Caco-2 (cell line): Measurements from ENCODE around the gene RSPH1. TPM values are rescaled to one million over a fixed set of nuclear protein-coding genes. Genes with fewer than 3 reads are reported as not detected.
A peak's percentile ranks its signal among the peaks of the same experiment; 100 is the strongest.

Experiments
- BruUV-seq: library from RNA; stranded (reverse); fragments of 400-500 nt; replicated peaks from 2 replicates; lab custom pipeline; 2021; lab: Mats Ljungman, UMichigan
- CTCF ChIA-PET: fragments of 300-600 bp; sonication (Branson Sonifier 250); formaldehyde crosslinking; loops from one replicate; lab custom pipeline; 2022; ENCODE audit warnings: antibody characterized with exemption; lab: Charles Lee
- POLR2A ChIA-PET: fragments of 300-600 bp; sonication (Branson Sonifier 250); formaldehyde crosslinking; loops from one replicate; lab custom pipeline; 2022; ENCODE audit warnings: antibody characterized with exemption; lab: Charles Lee
- DNase-seq, 2 experiments: peaks; one replicate each; pipeline versions ENCODE4 v3.0.0 to v3.0.0-alpha.2; 2020 to 2022
- H3K27me3 ChIP-seq: replicated peaks from 2 replicates; pipeline ENCODE4 v1.6.0; 2011; ENCODE audit warnings: low read length; ENCODE audit not compliant: control insufficient read depth, insufficient read depth
- H3K36me3 ChIP-seq: 2 replicates; pipeline ENCODE4 v1.5.1; 2011; ENCODE audit warnings: low read length; ENCODE audit not compliant: control insufficient read depth, insufficient read depth
- H3K4me1 ChIP-seq: fragments of 250-450 bp; sonication (Bioruptor Pico); 2 replicates; pipeline ENCODE4 v1.5.1; 2020; ENCODE audit warnings: mild to moderate bottlenecking
- H3K4me3 ChIP-seq: 2 replicates; pipeline ENCODE4 v1.5.1; 2011; ENCODE audit warnings: low read depth, mild to moderate bottlenecking, control low read depth, low read length
- H3K9me3 ChIP-seq: fragments of 250-450 bp; sonication (Bioruptor Pico); 2 replicates; pipeline ENCODE4 v1.5.1; 2020; ENCODE audit warnings: mild to moderate bottlenecking, moderate library complexity
- H3K27ac Mint-ChIP-seq: one replicate; pipeline ENCODE4 v1.8.0; 2022; ENCODE audit warnings: mixed read lengths; ENCODE audit not compliant: unreplicated experiment
- H3K27me3 Mint-ChIP-seq: one replicate; pipeline ENCODE4 v1.8.0; 2022; ENCODE audit warnings: mixed read lengths; ENCODE audit not compliant: insufficient read depth, unreplicated experiment
- H3K36me3 Mint-ChIP-seq: one replicate; pipeline ENCODE4 v1.8.0; 2022; ENCODE audit warnings: mild to moderate bottlenecking, mixed read lengths; ENCODE audit not compliant: insufficient read depth, unreplicated experiment
- H3K4me1 Mint-ChIP-seq: one replicate; pipeline ENCODE4 v1.8.0; 2022; ENCODE audit warnings: low read depth, mixed read lengths; ENCODE audit not compliant: unreplicated experiment
- H3K4me3 Mint-ChIP-seq: one replicate; pipeline ENCODE4 v1.8.0; 2022; ENCODE audit warnings: mild to moderate bottlenecking, moderate library complexity, mixed read lengths; ENCODE audit not compliant: unreplicated experiment
- H3K9me3 Mint-ChIP-seq: one replicate; pipeline ENCODE4 v1.8.0; 2022; ENCODE audit warnings: mixed read lengths; ENCODE audit not compliant: unreplicated experiment
- intact Hi-C: fragments of 100-400 bp; cut with micrococcal nuclease; formaldehyde crosslinking; loops from one replicate; pipeline ENCODE4 v1.10.0; 2022; ENCODE audit not compliant: unreplicated experiment
- total RNA-seq: library from RNA; stranded (reverse); gene quantifications from 2 replicates; pipeline ENCODE4 v1.2.3, GENCODE V29; 2022
- TF ChIP-seq, protein P1 (sequence below), 2 experiments: fragments of 200-600 bp in 1 of 2; IDR thresholded peaks; 1 replicate in 1 of 2; 2 replicates in 1 of 2; pipeline versions ENCODE4 v1.5.1 to v1.8.0; 2011 to 2022; ENCODE audit warnings: antibody characterized with exemption in 1 of 2, control low read depth in 1 of 2, inconsistent platforms in 1 of 2, low read depth in 1 of 2, low read length in 1 of 2, mild to moderate bottlenecking in 1 of 2, moderate library complexity in 1 of 2; ENCODE audit not compliant: insufficient read depth in 1 of 2, severe bottlenecking in 1 of 2, unreplicated experiment in 1 of 2

RSPH1 gene
- total RNA-seq, 1 experiment from 2014 or later: 0.23 TPM

DNA sequence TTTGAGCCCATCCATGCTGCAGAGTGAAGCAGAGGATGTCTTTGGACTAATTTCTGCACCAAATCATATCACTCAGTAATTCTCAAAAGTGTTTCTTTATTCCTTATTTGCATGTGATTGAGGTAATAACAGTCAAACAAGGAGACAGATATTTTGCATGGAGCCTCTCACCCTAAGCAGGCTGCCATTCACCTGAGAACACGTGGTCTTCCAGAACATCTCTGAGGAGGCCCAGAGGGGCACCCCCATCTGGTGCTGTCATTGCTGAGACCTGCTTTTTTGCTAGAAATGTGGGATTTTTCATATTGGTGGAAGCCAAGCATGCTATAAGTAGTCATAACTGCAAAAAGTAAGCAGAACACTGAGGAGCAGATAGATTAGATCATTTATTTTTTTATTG is 25.4 kb upstream of the RSPH1 start:
- H3K4me3 Mint-ChIP-seq: no peak overlapping the region
- no peaks in the 10 kb centered on the region for H3K27me3 Mint-ChIP-seq
- no peaks in the 10 kb centered on the region for H3K9me3 Mint-ChIP-seq
- H3K27ac Mint-ChIP-seq: no peak overlapping the region
- H3K4me1 Mint-ChIP-seq: peaks cover 6% of the 10 kb centered on the region
- no peaks in the 10 kb centered on the region for H3K27me3 ChIP-seq
- peaks cover 5% of the 10 kb centered on the region for H3K36me3 Mint-ChIP-seq
- peaks cover 6% of the 10 kb centered on the region for H3K4me1 ChIP-seq
- intact Hi-C loops: no loop called here
- no peaks in the 10 kb centered on the region for H3K9me3 ChIP-seq
- BruUV-seq: no TSS peak
- no peak for DNase-seq
- ChIA-PET POLR2A (interaction anchor here (0.6 kb wide), 1 partner anchor 18 kb away, joined by 3 read pairs; no protein-coding TSS in a partner anchor), CTCF (no interaction called here)
- H3K36me3 ChIP-seq: no peaks in the 10 kb centered on the region
- H3K4me3 ChIP-seq: no peak overlapping the region
- TF ChIP-seq, protein P1, sequence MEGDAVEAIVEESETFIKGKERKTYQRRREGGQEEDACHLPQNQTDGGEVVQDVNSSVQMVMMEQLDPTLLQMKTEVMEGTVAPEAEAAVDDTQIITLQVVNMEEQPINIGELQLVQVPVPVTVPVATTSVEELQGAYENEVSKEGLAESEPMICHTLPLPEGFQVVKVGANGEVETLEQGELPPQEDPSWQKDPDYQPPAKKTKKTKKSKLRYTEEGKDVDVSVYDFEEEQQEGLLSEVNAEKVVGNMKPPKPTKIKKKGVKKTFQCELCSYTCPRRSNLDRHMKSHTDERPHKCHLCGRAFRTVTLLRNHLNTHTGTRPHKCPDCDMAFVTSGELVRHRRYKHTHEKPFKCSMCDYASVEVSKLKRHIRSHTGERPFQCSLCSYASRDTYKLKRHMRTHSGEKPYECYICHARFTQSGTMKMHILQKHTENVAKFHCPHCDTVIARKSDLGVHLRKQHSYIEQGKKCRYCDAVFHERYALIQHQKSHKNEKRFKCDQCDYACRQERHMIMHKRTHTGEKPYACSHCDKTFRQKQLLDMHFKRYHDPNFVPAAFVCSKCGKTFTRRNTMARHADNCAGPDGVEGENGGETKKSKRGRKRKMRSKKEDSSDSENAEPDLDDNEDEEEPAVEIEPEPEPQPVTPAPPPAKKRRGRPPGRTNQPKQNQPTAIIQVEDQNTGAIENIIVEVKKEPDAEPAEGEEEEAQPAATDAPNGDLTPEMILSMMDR (IDR thresholded peaks at IDR 0.05; ENCODE audit: insufficient read depth in 1 of 2, low read depth in 1 of 2, low read length in 1 of 2, severe bottlenecking in 1 of 2, unreplicated experiment in 1 of 2): no peak

DNA sequence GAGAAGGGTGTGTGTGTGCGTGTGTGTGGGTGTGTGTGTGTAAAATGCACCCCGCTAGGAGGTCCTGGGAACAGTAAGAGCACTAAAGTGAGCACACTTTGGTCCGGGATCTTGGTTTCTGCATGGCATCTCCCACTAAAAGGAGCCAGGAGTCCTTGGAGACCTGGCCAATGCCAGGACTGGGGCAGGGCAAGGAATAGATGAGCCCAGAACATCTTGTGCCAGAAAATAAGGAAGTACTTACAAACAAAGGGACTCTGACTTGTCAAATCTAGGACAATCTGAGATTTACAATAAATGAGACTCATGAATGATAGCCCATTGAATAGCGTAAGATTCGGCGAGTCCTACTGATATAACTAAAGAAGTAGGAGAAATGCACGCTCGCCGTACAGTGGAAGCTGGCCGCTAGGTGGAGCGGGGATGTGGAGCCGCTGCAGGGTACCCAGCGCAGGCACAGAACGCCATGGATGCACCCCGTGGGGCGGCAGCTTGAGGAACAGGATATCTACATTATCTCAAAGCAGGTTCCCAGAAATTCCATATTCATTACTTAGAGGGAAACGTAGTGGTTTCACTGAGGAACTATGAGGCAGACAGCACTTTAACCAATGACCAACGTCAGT is 24.7 kb upstream of the RSPH1 start:
- Mint-ChIP-seq H3K36me3 (peaks cover 5% of the 10 kb centered on the region), H3K27me3 (no peaks in the 10 kb centered on the region), H3K27ac (no peak overlapping the region), H3K4me1 (peaks cover 6% of the 10 kb centered on the region), H3K9me3 (no peaks in the 10 kb centered on the region), H3K4me3 (no peak overlapping the region)
- ChIA-PET CTCF (no interaction called here), POLR2A (interaction anchor here (0.6 kb wide), 1 partner anchor 19 kb away, joined by 3 read pairs; no protein-coding TSS in a partner anchor)
- no peak overlapping the region for H3K4me3 ChIP-seq
- H3K9me3 ChIP-seq: no peaks in the 10 kb centered on the region
- DNase-seq: no peak
- H3K36me3 ChIP-seq: no peaks in the 10 kb centered on the region
- H3K4me1 ChIP-seq: peaks cover 13% of the 10 kb centered on the region
- intact Hi-C loops: no loop called here
- no peaks in the 10 kb centered on the region for H3K27me3 ChIP-seq
- TF ChIP-seq, protein P1 (IDR thresholded peaks at IDR 0.05; ENCODE audit: insufficient read depth in 1 of 2, low read depth in 1 of 2, low read length in 1 of 2, severe bottlenecking in 1 of 2, unreplicated experiment in 1 of 2): peak in 1 of 2 experiments; percentile 3
- no TSS peak for BruUV-seq

DNA sequence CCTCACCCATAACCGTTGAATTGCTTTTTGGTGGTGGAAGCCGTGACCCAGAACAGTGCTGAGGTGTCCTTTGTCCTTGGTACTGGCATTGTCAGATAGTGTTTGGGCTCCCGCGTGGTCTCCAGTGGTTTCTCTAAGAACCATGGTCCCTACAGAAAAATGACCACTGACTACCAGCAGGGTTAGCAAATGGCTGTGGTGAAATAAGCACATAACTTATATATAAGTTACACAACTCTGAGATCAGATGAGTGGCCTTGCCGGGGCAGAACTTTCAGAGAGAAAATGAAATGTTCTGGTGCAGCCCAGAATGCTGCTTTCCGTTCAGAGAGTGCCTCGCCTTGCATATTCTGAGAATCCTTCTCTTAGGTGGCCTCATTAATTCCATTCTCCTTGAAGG is 22.6 kb upstream of the RSPH1 start:
- TF ChIP-seq, protein P1 (IDR thresholded peaks at IDR 0.05; ENCODE audit: insufficient read depth in 1 of 2, low read depth in 1 of 2, low read length in 1 of 2, severe bottlenecking in 1 of 2, unreplicated experiment in 1 of 2): no peak
- Mint-ChIP-seq H3K27me3 (no peaks in the 10 kb centered on the region), H3K27ac (no peak overlapping the region), H3K4me3 (no peak overlapping the region), H3K9me3 (no peaks in the 10 kb centered on the region), H3K36me3 (peaks cover 5% of the 10 kb centered on the region), H3K4me1 (peaks cover 8% of the 10 kb centered on the region)
- Histone ChIP-seq H3K4me3 (no peak overlapping the region), H3K36me3 (no peaks in the 10 kb centered on the region), H3K9me3 (no peaks in the 10 kb centered on the region), H3K4me1 (peaks cover 20% of the 10 kb centered on the region), H3K27me3 (no peaks in the 10 kb centered on the region)
- no peak for DNase-seq
- CTCF ChIA-PET: no interaction called here
- no TSS peak for BruUV-seq
- POLR2A ChIA-PET: no interaction called here
- intact Hi-C loops: no loop called here
